ENCODE measurements around the gene CLEC2D.

- TF ChIP-seq CBFB (IDR thresholded peaks at IDR 0.05; ENCODE audit: low read depth) = no peak
- TF ChIP-seq FOXM1 (IDR thresholded peaks at IDR 0.05; ENCODE audit: low read depth, low read length) = no peak
- TF ChIP-seq ZNF274 (IDR thresholded peaks at IDR 0.05; ENCODE audit: insufficient read depth, insufficient read length) = no peak
- no peak for TF ChIP-seq POLR2A (IDR thresholded peaks at IDR 0.05; ENCODE audit: low read depth, low read length)
- no peak for TF ChIP-seq ZNF384 (IDR thresholded peaks at IDR 0.05; ENCODE audit: borderline replicate concordance, low read depth, low read length)
- no peak for TF ChIP-seq CTCF (IDR thresholded peaks at IDR 0.05 in 2 of 3, conservative IDR thresholded peaks at IDR 0.05 in 1 of 3; ENCODE audit: control insufficient read depth in 2 of 3, extremely low read depth in 1 of 3, insufficient read depth in 1 of 3, low read depth in 3 of 3, low read length in 3 of 3)
- TF ChIP-seq USF2 (IDR thresholded peaks at IDR 0.05; ENCODE audit: borderline replicate concordance, low read depth, low read length) = no peak
- no peak for TF ChIP-seq HDAC6 (IDR thresholded peaks at IDR 0.05; ENCODE audit: unreplicated experiment)
- TF ChIP-seq NRF1 (conservative IDR thresholded peaks at IDR 0.05; ENCODE audit: low read depth, low read length) = no peak
- TF ChIP-seq PBX3 (IDR thresholded peaks at IDR 0.05; ENCODE audit: insufficient replicate concordance, low read depth, low read length) = no peak
Measured at GRCh38 chr12:9700606-9700956, 31.1 kb downstream of the CLEC2D start.

Measured in GM12878 (cell line).